HCT116 (cell line): Measurements from ENCODE around the gene KLHL25. TPM values are rescaled to one million over a fixed set of nuclear protein-coding genes. Genes with fewer than 3 reads are reported as not detected.

Experiments used
- ATAC-seq: fragments of 200-7000 bp; cut with Tn5 transposase; 2 replicates; pipeline ENCODE4 v1.9.1; 2020; ENCODE audit warnings: mild to moderate bottlenecking, moderate library complexity
- BruUV-seq: library from RNA; stranded (reverse); fragments of 400-500 nt; replicated peaks from 2 replicates; lab custom pipeline; 2021; lab: Mats Ljungman, UMichigan
- CTCF ChIA-PET: fragments of 300-600 bp; sonication (Branson Sonifier 250); formaldehyde crosslinking; loops from one replicate; lab custom pipeline; 2021; ENCODE audit warnings: antibody characterized with exemption; lab: Charles Lee
- POLR2A ChIA-PET: fragments of 300-600, 350-600 bp; sonication (Branson Sonifier 250); formaldehyde crosslinking; loops from one replicate; lab custom pipeline; 2021; ENCODE audit warnings: antibody characterized with exemption; lab: Charles Lee
- RAD21 ChIA-PET, 2 experiments: fragments of 300-600 bp; sonication (Branson Sonifier 250); formaldehyde crosslinking; loops; one replicate each; lab custom pipeline; 2023; ENCODE audit warnings: low total read pairs in 2 of 2; ENCODE audit not compliant: uncharacterized antibody in 2 of 2, unreplicated experiment in 2 of 2, low non-redundant PET in 1 of 2; lab: Charles Lee
- DNase-seq: peaks from one replicate; pipeline ENCODE4 v3.0.0-alpha.2; 2010; ENCODE audit warnings: low read depth, low spot score
- H2AFZ ChIP-seq: fragments of 200-600 bp; shearing (Covaris generic), sonication (generic); 2 replicates; pipeline ENCODE4 v1.6.1; 2017; ENCODE audit warnings: low read depth, mixed run types, mixed read lengths, antibody characterized with exemption, low read length; ENCODE audit not compliant: poor library complexity, severe bottlenecking
- H3K27ac ChIP-seq: 2 replicates; pipeline ENCODE4 v1.5.1; 2012; ENCODE audit warnings: low read depth, low read length
- H3K27me3 ChIP-seq: fragments of 200-600 bp; sonication (generic); 2 replicates; pipeline ENCODE4 v1.6.1; 2016; ENCODE audit warnings: mixed run types, low read length, mixed read lengths; ENCODE audit not compliant: insufficient read depth
- H3K36me3 ChIP-seq, 2 experiments: fragments of 200-500 bp in 1 of 2; fragments of 200-600 bp in 1 of 2; sonication (Bioruptor generic) in 1 of 2; sonication (generic) in 1 of 2; 2 replicates each; pipeline versions ENCODE4 v1.5.1 to v1.6.1; 2014 to 2016; ENCODE audit warnings: low read length in 2 of 2, inconsistent platforms in 1 of 2, mixed read lengths in 1 of 2, mixed run types in 1 of 2; ENCODE audit not compliant: insufficient read depth in 2 of 2, control insufficient read depth in 1 of 2
- H3K4me1 ChIP-seq, 2 experiments: fragments of 200-600 bp in 1 of 2; sonication (generic) in 1 of 2; 2 replicates each; pipeline versions ENCODE4 v1.5.1 to v1.6.1; 2012 to 2017; ENCODE audit warnings: low read length in 2 of 2, inconsistent platforms in 1 of 2, mild to moderate bottlenecking in 1 of 2, mixed read lengths in 1 of 2, mixed run types in 1 of 2, moderate library complexity in 1 of 2; ENCODE audit not compliant: insufficient read depth in 2 of 2, control insufficient read depth in 1 of 2
- H3K4me2 ChIP-seq: fragments of 200-600 bp; sonication (generic); 2 replicates; pipeline ENCODE4 v1.6.1; 2017; ENCODE audit warnings: mixed run types, low read length, mixed read lengths
- H3K4me3 ChIP-seq, 2 experiments: fragments of 200-600 bp in 1 of 2; sonication (generic) in 1 of 2; replicated peaks in 1 of 2; 2 replicates each; pipeline ENCODE4 v1.5.1; 2011 to 2016; ENCODE audit warnings: low read length in 2 of 2, control low read depth in 1 of 2, low read depth in 1 of 2, mild to moderate bottlenecking in 1 of 2, mixed read lengths in 1 of 2, mixed run types in 1 of 2
- H3K79me2 ChIP-seq: fragments of 200-600 bp; sonication (generic); 2 replicates; pipeline ENCODE4 v1.6.1; 2017; ENCODE audit warnings: mild to moderate bottlenecking, mixed run types, low read length, moderate library complexity, mixed read lengths; ENCODE audit not compliant: insufficient read depth
- H3K9ac ChIP-seq: fragments of 200-600 bp; sonication (generic); 2 replicates; pipeline ENCODE4 v1.6.1; 2016; ENCODE audit warnings: low read length, mixed read lengths
- H3K9me2 ChIP-seq: fragments of 200-600 bp; sonication (generic), shearing (Covaris generic); 2 replicates; pipeline ENCODE4 v1.6.1; 2017; ENCODE audit warnings: mixed run types, mild to moderate bottlenecking, moderate library complexity; ENCODE audit not compliant: insufficient read depth
- H3K9me3 ChIP-seq, 2 experiments: fragments of 200-500 bp in 1 of 2; fragments of 200-600 bp in 1 of 2; sonication (Bioruptor generic) in 1 of 2; sonication (generic) in 1 of 2; 2 replicates each; pipeline ENCODE4 v1.6.1; 2014 to 2017; ENCODE audit warnings: low read length in 2 of 2, mixed read lengths in 2 of 2, inconsistent platforms in 1 of 2, low read depth in 1 of 2, mild to moderate bottlenecking in 1 of 2, mixed run types in 1 of 2, moderate library complexity in 1 of 2; ENCODE audit not compliant: control insufficient read depth in 1 of 2, insufficient read depth in 1 of 2
- H4K20me1 ChIP-seq: fragments of 200-600 bp; sonication (generic), shearing (Covaris generic); 2 replicates; pipeline ENCODE4 v1.6.1; 2017; ENCODE audit warnings: mixed run types, mild to moderate bottlenecking, moderate library complexity; ENCODE audit not compliant: insufficient read depth
- ATF3 ChIP-seq: IDR thresholded peaks from 2 replicates; pipeline ENCODE4 v1.6.1; 2012
- CBX3 ChIP-seq: IDR thresholded peaks from 2 replicates; pipeline ENCODE4 v1.6.1; 2012; ENCODE audit warnings: low read depth
- CEBPB ChIP-seq: IDR thresholded peaks from 2 replicates; pipeline ENCODE4 v1.6.1; 2012; ENCODE audit warnings: low read depth
- EGR1 ChIP-seq: IDR thresholded peaks from 2 replicates; pipeline ENCODE4 v1.6.1; 2012; ENCODE audit warnings: low read depth
- EZH2phosphoT487 ChIP-seq: fragments of 200-600 bp; IDR thresholded peaks from 2 replicates; pipeline ENCODE4 v1.6.1; 2018; ENCODE audit warnings: antibody characterized with exemption, borderline replicate concordance
- FOSL1 ChIP-seq: IDR thresholded peaks from 2 replicates; pipeline ENCODE4 v1.6.1; 2012; ENCODE audit warnings: low read depth
- JUND ChIP-seq: IDR thresholded peaks from 2 replicates; pipeline ENCODE4 v1.6.1; 2012
- POLR2A ChIP-seq: IDR thresholded peaks from 2 replicates; pipeline ENCODE4 v1.7.0; 2011; ENCODE audit warnings: borderline replicate concordance; ENCODE audit not compliant: insufficient read depth, insufficient read length; ENCODE audit errors: extremely low read depth
- POLR2AphosphoS5 ChIP-seq: IDR thresholded peaks from 2 replicates; pipeline ENCODE4 v1.6.1; 2011; ENCODE audit warnings: mild to moderate bottlenecking, low read depth, low read length, moderate library complexity
- SP1 ChIP-seq: IDR thresholded peaks from 2 replicates; pipeline ENCODE4 v1.6.1; 2012; ENCODE audit warnings: low read depth
- TCF7L2 ChIP-seq: IDR thresholded peaks from 2 replicates; pipeline ENCODE4 v1.7.0; 2011; ENCODE audit warnings: borderline replicate concordance, inconsistent platforms; ENCODE audit not compliant: insufficient read depth, insufficient read length; ENCODE audit errors: extremely low read depth
- ZFX ChIP-seq: fragments of 450-650 bp; IDR thresholded peaks from 2 replicates; pipeline ENCODE4 v1.6.1; 2017
- intact Hi-C: fragments of 100-400 bp; cut with micrococcal nuclease; formaldehyde crosslinking; loops from 2 replicates; pipeline ENCODE4 v1.10.0; 2022
- total RNA-seq: library from RNA; stranded (reverse); gene quantifications from one replicate; pipeline ENCODE4 v1.2.1, GENCODE V29; 2021; ENCODE audit not compliant: unreplicated experiment
- TF ChIP-seq, protein P1 (sequence below), 3 experiments: fragments of 200-600 bp in 1 of 3; sonication (generic) in 1 of 3; IDR thresholded peaks in 2 of 3; conservative IDR thresholded peaks in 1 of 3; 2 replicates each; pipeline ENCODE4 v1.5.1; 2012 to 2017; ENCODE audit warnings: low read depth in 2 of 3, low read length in 2 of 3, antibody characterized with exemption in 1 of 3, borderline replicate concordance in 1 of 3, control low read depth in 1 of 3, mild to moderate bottlenecking in 1 of 3, mixed read lengths in 1 of 3, mixed run types in 1 of 3, moderate library complexity in 1 of 3; ENCODE audit not compliant: insufficient read depth in 1 of 3
- TF ChIP-seq, protein P2 (sequence below): IDR thresholded peaks from 2 replicates; pipeline ENCODE4 v1.6.1; 2011; ENCODE audit warnings: mild to moderate bottlenecking, low read length, moderate library complexity; ENCODE audit not compliant: insufficient replicate concordance; ENCODE audit errors: extremely low read depth
- TF ChIP-seq, protein P3 (sequence below): IDR thresholded peaks from 2 replicates; pipeline ENCODE4 v1.6.1; 2012

The KLHL25 gene
- total RNA-seq, 1 experiment from 2014 or later = 5.3 TPM

DNA sequence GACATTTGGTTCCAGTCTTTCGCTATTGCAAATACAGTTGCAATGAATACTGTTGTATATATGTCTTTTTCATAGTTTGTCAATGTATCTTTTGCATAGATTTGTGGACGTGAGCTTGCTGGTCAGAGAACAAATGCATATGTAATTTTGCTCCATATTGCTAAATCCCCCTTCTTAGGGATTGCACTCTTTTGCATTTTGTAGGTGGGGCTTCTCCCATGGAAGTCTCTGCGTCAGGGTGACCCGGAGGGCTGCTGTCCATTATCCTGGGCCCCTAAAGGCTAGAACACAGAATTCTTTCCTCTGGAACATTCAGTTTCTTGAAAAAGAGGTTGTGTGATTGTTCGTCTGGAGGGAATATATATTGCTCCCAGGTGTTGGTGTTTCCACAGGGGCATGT lies 25.2 kb upstream of the KLHL25 start:
- BruUV-seq = no TSS peak
- H3K27me3 ChIP-seq = 0 out of 2 replicates have a peak, but pooled peaks cover 3% of the 10 kb centered on the region
- H3K4me1 ChIP-seq = no peaks in the 10 kb centered on the region
- no peaks in the 10 kb centered on the region for H4K20me1 ChIP-seq
- POLR2A ChIA-PET = no interaction called here
- CTCF ChIA-PET = interaction anchor here (1.3 kb wide), 1 partner anchor 22 kb away, joined by 3 read pairs; no protein-coding TSS in a partner anchor
- H3K9ac ChIP-seq = no peak overlapping the region
- H3K36me3 ChIP-seq = no peaks in the 10 kb centered on the region
- H2AFZ ChIP-seq = no peak overlapping the region
- intact Hi-C loops = no loop called here
- no peak overlapping the region for H3K4me2 ChIP-seq
- TF ChIP-seq, protein P1, sequence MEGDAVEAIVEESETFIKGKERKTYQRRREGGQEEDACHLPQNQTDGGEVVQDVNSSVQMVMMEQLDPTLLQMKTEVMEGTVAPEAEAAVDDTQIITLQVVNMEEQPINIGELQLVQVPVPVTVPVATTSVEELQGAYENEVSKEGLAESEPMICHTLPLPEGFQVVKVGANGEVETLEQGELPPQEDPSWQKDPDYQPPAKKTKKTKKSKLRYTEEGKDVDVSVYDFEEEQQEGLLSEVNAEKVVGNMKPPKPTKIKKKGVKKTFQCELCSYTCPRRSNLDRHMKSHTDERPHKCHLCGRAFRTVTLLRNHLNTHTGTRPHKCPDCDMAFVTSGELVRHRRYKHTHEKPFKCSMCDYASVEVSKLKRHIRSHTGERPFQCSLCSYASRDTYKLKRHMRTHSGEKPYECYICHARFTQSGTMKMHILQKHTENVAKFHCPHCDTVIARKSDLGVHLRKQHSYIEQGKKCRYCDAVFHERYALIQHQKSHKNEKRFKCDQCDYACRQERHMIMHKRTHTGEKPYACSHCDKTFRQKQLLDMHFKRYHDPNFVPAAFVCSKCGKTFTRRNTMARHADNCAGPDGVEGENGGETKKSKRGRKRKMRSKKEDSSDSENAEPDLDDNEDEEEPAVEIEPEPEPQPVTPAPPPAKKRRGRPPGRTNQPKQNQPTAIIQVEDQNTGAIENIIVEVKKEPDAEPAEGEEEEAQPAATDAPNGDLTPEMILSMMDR (IDR thresholded peaks at IDR 0.05 in 2 of 3, conservative IDR thresholded peaks at IDR 0.05 in 1 of 3; ENCODE audit: borderline replicate concordance in 1 of 3, insufficient read depth in 1 of 3, low read depth in 2 of 3, low read length in 2 of 3) = no peak
- TF ChIP-seq JUND (no peak), TCF7L2 (no peak)
- no peak overlapping the region for H3K4me3 ChIP-seq
- H3K79me2 ChIP-seq = no peaks in the 10 kb centered on the region
- H3K27ac ChIP-seq = no peak overlapping the region
- ATAC-seq = no peak
- RAD21 ChIA-PET = no interaction called here
- H3K9me3 ChIP-seq = no peaks in the 10 kb centered on the region
- DNase-seq = no peak
- no peaks in the 10 kb centered on the region for H3K9me2 ChIP-seq

- Histone ChIP-seq H3K36me3 (no peaks in the 10 kb centered on the region), H2AFZ (no peak overlapping the region), H3K4me3 (no peak overlapping the region), H3K27me3 (no peaks in the 10 kb centered on the region), H3K4me2 (no peak overlapping the region), H3K9me3 (no peaks in the 10 kb centered on the region), H3K9me2 (no peaks in the 10 kb centered on the region), H4K20me1 (no peaks in the 10 kb centered on the region), H3K4me1 (peaks cover 0 to 4% of the 10 kb centered on the region in 2 experiments; a peak in 2 of 4 replicates), H3K27ac (no peak overlapping the region), H3K9ac (no peak overlapping the region), H3K79me2 (no peaks in the 10 kb centered on the region)
- TF ChIP-seq TCF7L2 (no peak), FOSL1 (no peak), ATF3 (no peak), CEBPB (no peak), POLR2AphosphoS5 (no peak), CBX3 (no peak), POLR2A (no peak), SP1 (no peak), EZH2phosphoT487 (no peak), EGR1 (no peak), ZFX (no peak)
- TF ChIP-seq, protein P2, sequence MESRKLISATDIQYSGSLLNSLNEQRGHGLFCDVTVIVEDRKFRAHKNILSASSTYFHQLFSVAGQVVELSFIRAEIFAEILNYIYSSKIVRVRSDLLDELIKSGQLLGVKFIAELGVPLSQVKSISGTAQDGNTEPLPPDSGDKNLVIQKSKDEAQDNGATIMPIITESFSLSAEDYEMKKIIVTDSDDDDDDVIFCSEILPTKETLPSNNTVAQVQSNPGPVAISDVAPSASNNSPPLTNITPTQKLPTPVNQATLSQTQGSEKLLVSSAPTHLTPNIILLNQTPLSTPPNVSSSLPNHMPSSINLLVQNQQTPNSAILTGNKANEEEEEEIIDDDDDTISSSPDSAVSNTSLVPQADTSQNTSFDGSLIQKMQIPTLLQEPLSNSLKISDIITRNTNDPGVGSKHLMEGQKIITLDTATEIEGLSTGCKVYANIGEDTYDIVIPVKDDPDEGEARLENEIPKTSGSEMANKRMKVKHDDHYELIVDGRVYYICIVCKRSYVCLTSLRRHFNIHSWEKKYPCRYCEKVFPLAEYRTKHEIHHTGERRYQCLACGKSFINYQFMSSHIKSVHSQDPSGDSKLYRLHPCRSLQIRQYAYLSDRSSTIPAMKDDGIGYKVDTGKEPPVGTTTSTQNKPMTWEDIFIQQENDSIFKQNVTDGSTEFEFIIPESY = no peak
- TF ChIP-seq, protein P3, sequence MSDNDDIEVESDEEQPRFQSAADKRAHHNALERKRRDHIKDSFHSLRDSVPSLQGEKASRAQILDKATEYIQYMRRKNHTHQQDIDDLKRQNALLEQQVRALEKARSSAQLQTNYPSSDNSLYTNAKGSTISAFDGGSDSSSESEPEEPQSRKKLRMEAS = no peak
- POLR2A ChIA-PET = no interaction called here
- CTCF ChIA-PET = no interaction called here
- ATAC-seq (no peak), DNase-seq (no peak)
- intact Hi-C loops = no loop called here
- RAD21 ChIA-PET = no interaction called here
- BruUV-seq = no TSS peak
Observed at GRCh38 chr15:85813234-85813633, 18.5 kb upstream of the KLHL25 start.
